Vagina (tissue), 2 donors: ENCODE data around the gene TOP3B.

Experiments used
- POLR2A ChIP-seq, 2 donors: fragments of 450-650 bp; IDR thresholded peaks; one replicate each; pipeline ENCODE4 v1.6.1; 2017; ENCODE audit warnings: antibody characterized with exemption in 2 of 2, mild to moderate bottlenecking in 2 of 2, moderate library complexity in 2 of 2
- TF ChIP-seq, protein P1 (sequence below), 3 experiments: fragments of 450-650 bp in 2 of 3; fragments of 200-600 bp in 1 of 3; sonication (generic) in 1 of 3; IDR thresholded peaks; one replicate each; pipeline ENCODE4 v1.5.1; 2017 to 2019; ENCODE audit warnings: antibody characterized with exemption in 3 of 3, mild to moderate bottlenecking in 2 of 3, moderate library complexity in 2 of 3

DNA sequence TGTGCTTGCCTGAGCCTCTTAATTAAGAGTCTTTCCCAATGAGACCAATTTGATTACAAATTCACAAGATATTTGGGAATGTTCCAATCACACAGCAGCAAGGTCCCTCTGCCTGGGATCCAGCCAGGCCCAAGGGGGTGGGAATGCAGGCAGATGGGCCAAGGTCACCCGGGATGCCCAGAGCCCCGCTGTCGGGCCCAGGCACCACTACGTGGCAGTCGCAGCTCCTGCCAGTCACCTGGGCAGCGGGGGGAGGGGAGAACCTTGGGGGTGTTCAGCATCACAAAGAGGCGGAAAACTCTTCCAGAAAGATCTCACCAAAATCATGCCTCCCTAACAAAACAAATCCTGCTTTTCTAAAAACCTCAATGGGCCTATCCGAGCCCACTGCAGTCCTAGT is 60.9 kb downstream of the TOP3B start:
- TF ChIP-seq, protein P1, sequence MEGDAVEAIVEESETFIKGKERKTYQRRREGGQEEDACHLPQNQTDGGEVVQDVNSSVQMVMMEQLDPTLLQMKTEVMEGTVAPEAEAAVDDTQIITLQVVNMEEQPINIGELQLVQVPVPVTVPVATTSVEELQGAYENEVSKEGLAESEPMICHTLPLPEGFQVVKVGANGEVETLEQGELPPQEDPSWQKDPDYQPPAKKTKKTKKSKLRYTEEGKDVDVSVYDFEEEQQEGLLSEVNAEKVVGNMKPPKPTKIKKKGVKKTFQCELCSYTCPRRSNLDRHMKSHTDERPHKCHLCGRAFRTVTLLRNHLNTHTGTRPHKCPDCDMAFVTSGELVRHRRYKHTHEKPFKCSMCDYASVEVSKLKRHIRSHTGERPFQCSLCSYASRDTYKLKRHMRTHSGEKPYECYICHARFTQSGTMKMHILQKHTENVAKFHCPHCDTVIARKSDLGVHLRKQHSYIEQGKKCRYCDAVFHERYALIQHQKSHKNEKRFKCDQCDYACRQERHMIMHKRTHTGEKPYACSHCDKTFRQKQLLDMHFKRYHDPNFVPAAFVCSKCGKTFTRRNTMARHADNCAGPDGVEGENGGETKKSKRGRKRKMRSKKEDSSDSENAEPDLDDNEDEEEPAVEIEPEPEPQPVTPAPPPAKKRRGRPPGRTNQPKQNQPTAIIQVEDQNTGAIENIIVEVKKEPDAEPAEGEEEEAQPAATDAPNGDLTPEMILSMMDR (IDR thresholded peaks at IDR 0.05) = no peak
- no peak for TF ChIP-seq POLR2A (IDR thresholded peaks at IDR 0.05)
